UCSD-AML1 (cell line): ENCODE data around the gene ZNF670.
"Not testable (repeated sequence)": the region's sequence is repeated elsewhere in the genome, so short reads cannot be mapped to it uniquely, and the experiment has no call there.

ENCODE experiments used
- DNase-seq: peaks from one replicate; lab custom pipeline; 2025; ENCODE audit not compliant: unreplicated experiment; lab: John Stamatoyannopoulos, UW

Gene ZNF670

GRCh38 chr1:247078258-247079140 lies at the start of gene ZNF670:
ZNF670 (minus strand) TSS chr1:247078811; CDS start chr1:247078596, 215 bp downstream.
- DNase-seq, result peak; percentile 90

GRCh38 chr1:247127519-247128282 lies 49.1 kb upstream of the ZNF670 start:
- DNase-seq, result not testable (repeated sequence)

- DNase-seq, result not testable (repeated sequence)
Observed at GRCh38 chr1:247126601-247127000, 48.0 kb upstream of the ZNF670 start.

- DNase-seq, result not testable (repeated sequence)
Observed at GRCh38 chr1:247126166-247126565, 47.6 kb upstream of the ZNF670 start.

GRCh38 chr1:247121382-247121781 lies 42.8 kb upstream of the ZNF670 start:
- DNase-seq, result no peak

GRCh38 chr1:247120408-247120668 lies 41.7 kb upstream of the ZNF670 start:
- DNase-seq, result not testable (repeated sequence)

- no peak for DNase-seq
Observed at GRCh38 chr1:247119600-247120407, 41.2 kb upstream of the ZNF670 start.

GRCh38 chr1:247118946-247119446 lies 40.4 kb upstream of the ZNF670 start:
- no peak for DNase-seq

- DNase-seq, result no peak
Observed at GRCh38 chr1:247115545-247115944, 36.9 kb upstream of the ZNF670 start.

GRCh38 chr1:247115141-247115510 lies 36.5 kb upstream of the ZNF670 start:
- DNase-seq, result no peak

GRCh38 chr1:247114351-247115140 lies 35.9 kb upstream of the ZNF670 start:
- no peak for DNase-seq

- no peak for DNase-seq
Observed at GRCh38 chr1:247113733-247114271, 35.2 kb upstream of the ZNF670 start.

- DNase-seq, result no peak
Observed at GRCh38 chr1:247113094-247113497, 34.5 kb upstream of the ZNF670 start.

GRCh38 chr1:247112479-247112781 lies 33.8 kb upstream of the ZNF670 start:
- no peak for DNase-seq

GRCh38 chr1:247111700-247112478 lies 33.3 kb upstream of the ZNF670 start:
- no peak for DNase-seq

- no peak for DNase-seq
Observed at GRCh38 chr1:247111259-247111699, 32.7 kb upstream of the ZNF670 start.

- no peak for DNase-seq
Observed at GRCh38 chr1:247110627-247111258, 32.1 kb upstream of the ZNF670 start.

GRCh38 chr1:247107694-247108093 lies 29.1 kb upstream of the ZNF670 start:
- DNase-seq, result no peak

- no peak for DNase-seq
Observed at GRCh38 chr1:247105966-247106365, 27.4 kb upstream of the ZNF670 start.
